Measurements from ENCODE around the gene GNS. TPM values are rescaled to one million over a fixed set of nuclear protein-coding genes. Genes with fewer than 3 reads are reported as not detected.

GNS gene
- total RNA-seq, 1 experiment from 2014 or later, result 26.0 TPM

DNA sequence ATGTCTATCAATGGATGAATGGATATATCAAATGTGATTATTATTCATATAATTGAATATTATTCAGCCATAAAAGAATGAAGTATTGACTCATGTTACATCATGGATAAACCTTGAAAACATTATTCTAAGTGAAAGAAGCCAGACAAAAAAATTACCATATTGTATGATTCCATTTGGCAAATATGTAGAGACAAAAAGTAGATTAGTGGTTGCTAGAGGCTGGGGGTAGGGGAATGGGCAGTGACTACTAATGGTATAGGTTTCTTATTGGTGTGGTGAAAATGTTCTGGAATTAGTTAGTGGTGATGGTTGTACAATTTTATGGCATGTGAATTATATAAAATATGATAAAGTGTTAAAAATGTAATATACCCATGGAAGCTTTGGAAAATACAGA is 31.8 kb upstream of the GNS start:
- H3K4ac ChIP-seq (ENCODE audit: low read depth, low read length), result no peak overlapping the region
- no peak overlapping the region for H4K5ac ChIP-seq (ENCODE audit: insufficient read length, low read depth, low read length)
- Mint-ChIP-seq H3K27me3 (ENCODE audit: low read depth) (no peaks in the 10 kb centered on the region), H3K9me3 (no peaks in the 10 kb centered on the region), H3K27ac (no peak overlapping the region), H3K4me1 (peaks cover 12 to 17% of the 10 kb centered on the region in 2 experiments), H3K4me3 (no peak overlapping the region), H3K36me3 (ENCODE audit: insufficient read depth in 1 of 3, low read depth in 3 of 3) (no peaks in the 10 kb centered on the region)
- no peaks in the 10 kb centered on the region for H3K9me3 ChIP-seq (ENCODE audit: control insufficient read depth, low read depth, low read length)
- H2AK5ac ChIP-seq (ENCODE audit: insufficient read length, low read length), result no peak overlapping the region
- no peak overlapping the region for H3K56ac ChIP-seq (ENCODE audit: insufficient read length, low read depth, low read length)
- no peak overlapping the region for H3K23ac ChIP-seq (ENCODE audit: insufficient read length, low read depth, low read length)
- H2BK15ac ChIP-seq (ENCODE audit: low read depth, low read length), result no peak overlapping the region
- no peaks in the 10 kb centered on the region for H3K79me2 ChIP-seq (ENCODE audit: insufficient read depth, low read length)
- no peak overlapping the region for H3K14ac ChIP-seq (ENCODE audit: insufficient read depth, low read length)
- H3K27me3 ChIP-seq (ENCODE audit: insufficient read depth, low read length), result no peaks in the 10 kb centered on the region
- DNase-seq, result no peak
- no peak overlapping the region for H3T11ph ChIP-seq (ENCODE audit: low read length)
- H4K8ac ChIP-seq (replicated peaks; ENCODE audit: insufficient read length, low read depth, low read length), result no peak overlapping the region
- no peak overlapping the region for H3K9ac ChIP-seq (ENCODE audit: extremely low read depth, insufficient read length, low read length)
- no peak overlapping the region for H3K18ac ChIP-seq (ENCODE audit: insufficient read length, low read depth, low read length)
- H3K23me2 ChIP-seq (ENCODE audit: insufficient read length, low read depth, low read length, poor library complexity, severe bottlenecking), result no peaks in the 10 kb centered on the region
- no peak overlapping the region for H2BK120ac ChIP-seq (ENCODE audit: low read depth, low read length, poor library complexity, severe bottlenecking)
- H3K27ac ChIP-seq (ENCODE audit: insufficient read length, low read depth, low read length), result no peak overlapping the region
- no peaks in the 10 kb centered on the region for H4K20me1 ChIP-seq (ENCODE audit: control insufficient read depth, insufficient read depth, insufficient read length)
- no peak overlapping the region for H4K91ac ChIP-seq (ENCODE audit: insufficient read length, low read depth, low read length)
- no peak overlapping the region for H2BK20ac ChIP-seq (ENCODE audit: low read depth, low read length, poor library complexity, severe bottlenecking)
- no peak overlapping the region for H3K4me2 ChIP-seq (ENCODE audit: insufficient read depth, insufficient read length, low read length)
- no peaks in the 10 kb centered on the region for H3K79me1 ChIP-seq (ENCODE audit: insufficient read depth, low read depth, low read length, poor library complexity, severe bottlenecking)
- no peak overlapping the region for H2AFZ ChIP-seq (ENCODE audit: low read length)
- peaks cover 2% of the 10 kb centered on the region; the same call in 1 of the 2 replicates for H3K4me1 ChIP-seq (ENCODE audit: insufficient read depth, low read length)
- no peak overlapping the region for H2BK5ac ChIP-seq (ENCODE audit: insufficient read length, low read length)
- TF ChIP-seq, protein P1, sequence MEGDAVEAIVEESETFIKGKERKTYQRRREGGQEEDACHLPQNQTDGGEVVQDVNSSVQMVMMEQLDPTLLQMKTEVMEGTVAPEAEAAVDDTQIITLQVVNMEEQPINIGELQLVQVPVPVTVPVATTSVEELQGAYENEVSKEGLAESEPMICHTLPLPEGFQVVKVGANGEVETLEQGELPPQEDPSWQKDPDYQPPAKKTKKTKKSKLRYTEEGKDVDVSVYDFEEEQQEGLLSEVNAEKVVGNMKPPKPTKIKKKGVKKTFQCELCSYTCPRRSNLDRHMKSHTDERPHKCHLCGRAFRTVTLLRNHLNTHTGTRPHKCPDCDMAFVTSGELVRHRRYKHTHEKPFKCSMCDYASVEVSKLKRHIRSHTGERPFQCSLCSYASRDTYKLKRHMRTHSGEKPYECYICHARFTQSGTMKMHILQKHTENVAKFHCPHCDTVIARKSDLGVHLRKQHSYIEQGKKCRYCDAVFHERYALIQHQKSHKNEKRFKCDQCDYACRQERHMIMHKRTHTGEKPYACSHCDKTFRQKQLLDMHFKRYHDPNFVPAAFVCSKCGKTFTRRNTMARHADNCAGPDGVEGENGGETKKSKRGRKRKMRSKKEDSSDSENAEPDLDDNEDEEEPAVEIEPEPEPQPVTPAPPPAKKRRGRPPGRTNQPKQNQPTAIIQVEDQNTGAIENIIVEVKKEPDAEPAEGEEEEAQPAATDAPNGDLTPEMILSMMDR (conservative IDR thresholded peaks at IDR 0.05), result no peak
- H2BK12ac ChIP-seq (ENCODE audit: insufficient read length, low read depth, low read length), result no peak overlapping the region
